LNCaP clone FGC (cell line): Measurements from ENCODE around the gene DNPH1.

Experiments used
- DNase-seq: peaks from one replicate; pipeline ENCODE4 v3.0.0-alpha.2; 2011; ENCODE audit warnings: low read depth
- H3K4me3 ChIP-seq: 2 replicates; pipeline ENCODE4 v1.5.1; 2011; ENCODE audit warnings: mild to moderate bottlenecking, low read depth, low read length, control low read depth
- TF ChIP-seq, protein P1 (sequence below): IDR thresholded peaks from 2 replicates; pipeline ENCODE4 v1.5.1; 2012; ENCODE audit warnings: mild to moderate bottlenecking; ENCODE audit not compliant: control insufficient read depth, insufficient read depth; ENCODE audit errors: extremely low read depth

Gene DNPH1

DNA sequence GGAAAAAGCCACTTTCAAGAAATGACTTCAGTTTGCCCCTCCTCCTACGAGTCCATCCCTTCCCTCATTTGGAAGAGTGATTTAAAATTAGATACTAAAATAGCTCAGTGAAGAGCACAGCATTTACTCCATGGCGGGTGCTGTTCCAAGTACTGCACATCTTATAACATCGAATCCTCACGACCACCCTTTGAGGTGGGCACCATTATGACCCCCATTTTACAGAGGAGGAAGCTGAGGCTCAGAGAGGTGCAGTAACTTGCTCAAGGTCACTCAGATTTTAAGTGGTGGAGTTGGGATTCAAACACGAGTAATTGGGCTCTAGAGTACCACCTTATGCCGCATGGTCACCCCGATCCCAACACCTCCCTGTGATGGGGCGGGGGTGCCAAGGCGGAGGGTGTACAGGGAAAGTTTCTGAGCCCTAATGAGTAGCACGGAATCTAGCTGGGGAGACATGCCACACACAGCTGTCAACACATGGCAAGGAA lies 39.5 kb upstream of the DNPH1 start:
- DNase-seq = no peak
- no peak overlapping the region for H3K4me3 ChIP-seq
- TF ChIP-seq, protein P1, sequence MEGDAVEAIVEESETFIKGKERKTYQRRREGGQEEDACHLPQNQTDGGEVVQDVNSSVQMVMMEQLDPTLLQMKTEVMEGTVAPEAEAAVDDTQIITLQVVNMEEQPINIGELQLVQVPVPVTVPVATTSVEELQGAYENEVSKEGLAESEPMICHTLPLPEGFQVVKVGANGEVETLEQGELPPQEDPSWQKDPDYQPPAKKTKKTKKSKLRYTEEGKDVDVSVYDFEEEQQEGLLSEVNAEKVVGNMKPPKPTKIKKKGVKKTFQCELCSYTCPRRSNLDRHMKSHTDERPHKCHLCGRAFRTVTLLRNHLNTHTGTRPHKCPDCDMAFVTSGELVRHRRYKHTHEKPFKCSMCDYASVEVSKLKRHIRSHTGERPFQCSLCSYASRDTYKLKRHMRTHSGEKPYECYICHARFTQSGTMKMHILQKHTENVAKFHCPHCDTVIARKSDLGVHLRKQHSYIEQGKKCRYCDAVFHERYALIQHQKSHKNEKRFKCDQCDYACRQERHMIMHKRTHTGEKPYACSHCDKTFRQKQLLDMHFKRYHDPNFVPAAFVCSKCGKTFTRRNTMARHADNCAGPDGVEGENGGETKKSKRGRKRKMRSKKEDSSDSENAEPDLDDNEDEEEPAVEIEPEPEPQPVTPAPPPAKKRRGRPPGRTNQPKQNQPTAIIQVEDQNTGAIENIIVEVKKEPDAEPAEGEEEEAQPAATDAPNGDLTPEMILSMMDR = no peak

DNA sequence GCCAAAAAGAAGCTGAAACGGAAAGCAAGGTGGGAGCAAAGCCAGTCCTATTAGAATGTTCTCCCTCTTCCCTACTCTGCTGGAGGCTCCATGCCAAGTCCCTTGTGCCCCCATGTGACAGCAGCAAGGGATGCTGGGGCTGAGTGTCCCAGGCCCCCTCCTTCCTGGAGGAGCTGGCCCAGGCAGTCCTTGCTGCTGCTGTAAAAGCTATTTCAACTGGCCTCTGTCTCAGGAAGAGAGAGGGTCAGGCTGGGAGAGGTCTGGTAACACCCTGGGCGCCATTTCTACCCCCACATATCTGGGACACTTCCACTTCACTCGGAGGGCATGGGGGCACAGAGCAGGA lies 39.0 kb upstream of the DNPH1 start:
- TF ChIP-seq, protein P1 = no peak
- no peak overlapping the region for H3K4me3 ChIP-seq
- DNase-seq = no peak

- TF ChIP-seq, protein P1 = no peak
- no peak overlapping the region for H3K4me3 ChIP-seq
- DNase-seq = no peak
Observed at GRCh38 chr6:43267619-43268354, 38.5 kb upstream of the DNPH1 start.

DNA sequence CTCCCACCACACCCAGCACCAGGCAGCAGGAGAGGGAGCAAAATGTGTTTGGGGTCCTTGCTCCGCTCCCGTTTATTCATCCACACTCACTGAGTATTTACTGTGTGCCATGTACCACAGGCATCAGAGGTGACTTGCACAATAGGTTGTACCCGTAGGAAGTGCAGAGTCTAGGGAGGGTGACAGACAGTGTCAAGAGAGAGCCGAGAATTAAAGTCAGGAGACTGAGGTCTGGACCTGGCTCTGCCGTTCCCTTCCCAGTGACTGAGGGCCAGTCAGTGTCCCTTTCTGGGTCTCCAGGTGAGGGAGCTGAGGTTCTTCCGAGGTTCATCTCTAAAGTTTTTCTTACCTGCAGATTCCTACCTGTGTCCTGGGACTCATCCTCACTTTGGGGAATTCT lies 36.3 kb upstream of the DNPH1 start:
- DNase-seq = no peak
- H3K4me3 ChIP-seq = no peak overlapping the region
- TF ChIP-seq, protein P1 = no peak

DNA sequence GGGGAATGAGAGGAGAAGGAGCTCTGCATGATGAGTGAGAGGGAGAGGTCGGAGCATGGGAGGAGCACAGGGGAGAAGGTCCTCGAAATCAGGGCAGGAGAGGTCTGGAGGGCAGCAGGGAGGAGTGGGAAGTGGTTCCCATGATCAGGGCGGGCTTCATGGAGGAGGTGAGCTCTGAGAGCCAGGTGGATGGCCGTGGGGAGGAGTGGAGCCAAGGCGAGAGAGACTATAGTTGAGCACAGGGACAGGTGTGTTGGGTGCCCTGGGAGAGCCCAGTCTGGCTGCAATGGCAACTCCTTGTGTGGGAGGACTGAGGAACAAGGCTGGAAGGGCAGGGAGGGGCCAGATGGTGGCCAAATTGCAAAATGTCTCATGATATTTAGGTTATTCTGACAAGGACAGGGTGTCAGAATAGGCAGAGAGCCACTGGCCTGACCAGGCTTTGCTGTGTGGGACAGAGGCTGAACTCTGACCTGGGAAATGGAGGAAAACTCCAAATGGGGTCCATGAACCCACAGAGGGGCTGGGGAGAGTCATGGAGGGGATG lies 35.4 kb upstream of the DNPH1 start:
- DNase-seq = no peak
- TF ChIP-seq, protein P1 = no peak
- no peak overlapping the region for H3K4me3 ChIP-seq

DNA sequence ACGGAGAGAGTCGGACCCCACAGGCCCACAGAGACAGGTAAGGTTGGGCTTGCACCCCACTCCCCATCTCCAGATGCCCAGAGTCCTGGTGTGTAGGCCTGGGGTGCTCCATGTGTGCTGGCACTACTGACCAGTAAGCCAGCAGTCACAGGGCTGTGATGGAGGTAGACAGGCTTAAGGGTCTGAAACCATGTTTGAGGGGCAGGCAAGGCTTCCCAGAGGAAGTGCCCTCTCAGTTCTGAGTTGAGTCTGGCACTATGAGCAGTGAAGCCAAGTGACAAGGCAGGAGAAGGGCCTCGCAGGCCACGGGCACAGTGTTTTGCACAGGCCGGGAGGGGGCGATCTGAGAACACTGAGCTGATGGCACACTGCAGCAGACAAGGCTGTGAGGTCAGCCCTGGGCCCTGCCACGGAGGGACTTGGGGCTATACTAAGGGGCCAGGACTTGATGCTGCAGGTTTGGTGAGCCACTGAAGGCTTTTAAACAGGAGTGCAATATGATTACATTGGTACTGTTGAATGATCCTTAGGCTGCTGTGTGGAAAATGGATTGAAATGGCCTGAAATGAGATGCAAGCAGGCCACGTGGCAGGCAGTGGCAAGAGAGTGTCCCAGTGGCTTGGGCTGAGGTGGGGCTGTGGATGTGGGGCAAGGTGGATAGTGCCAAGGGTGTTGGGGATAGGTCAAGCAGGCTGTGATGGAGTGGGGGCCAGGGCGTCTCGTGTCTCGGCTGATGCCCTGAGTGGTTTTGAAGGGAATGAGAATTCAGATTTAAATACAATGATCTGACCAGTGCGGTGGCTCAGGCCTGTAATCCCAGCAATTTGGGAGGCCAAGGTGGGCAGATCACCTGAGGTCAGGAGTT lies 34.3 kb upstream of the DNPH1 start:
- peak; percentile 33 for DNase-seq
- TF ChIP-seq, protein P1 = peak; percentile 95
- no peak overlapping the region for H3K4me3 ChIP-seq
